GM18517 (cell line): Measurements from ENCODE around the gene MARS1.
A peak's percentile ranks its signal among the peaks of the same experiment; 100 is the strongest.

Experiments used
- ATAC-seq: cut with Tn5 transposase; IDR thresholded peaks from one replicate; pipeline ENCODE4 v1.9.1; 2021; ENCODE audit warnings: mild to moderate bottlenecking, moderate library complexity; ENCODE audit not compliant: unreplicated experiment

The MARS1 gene

DNA sequence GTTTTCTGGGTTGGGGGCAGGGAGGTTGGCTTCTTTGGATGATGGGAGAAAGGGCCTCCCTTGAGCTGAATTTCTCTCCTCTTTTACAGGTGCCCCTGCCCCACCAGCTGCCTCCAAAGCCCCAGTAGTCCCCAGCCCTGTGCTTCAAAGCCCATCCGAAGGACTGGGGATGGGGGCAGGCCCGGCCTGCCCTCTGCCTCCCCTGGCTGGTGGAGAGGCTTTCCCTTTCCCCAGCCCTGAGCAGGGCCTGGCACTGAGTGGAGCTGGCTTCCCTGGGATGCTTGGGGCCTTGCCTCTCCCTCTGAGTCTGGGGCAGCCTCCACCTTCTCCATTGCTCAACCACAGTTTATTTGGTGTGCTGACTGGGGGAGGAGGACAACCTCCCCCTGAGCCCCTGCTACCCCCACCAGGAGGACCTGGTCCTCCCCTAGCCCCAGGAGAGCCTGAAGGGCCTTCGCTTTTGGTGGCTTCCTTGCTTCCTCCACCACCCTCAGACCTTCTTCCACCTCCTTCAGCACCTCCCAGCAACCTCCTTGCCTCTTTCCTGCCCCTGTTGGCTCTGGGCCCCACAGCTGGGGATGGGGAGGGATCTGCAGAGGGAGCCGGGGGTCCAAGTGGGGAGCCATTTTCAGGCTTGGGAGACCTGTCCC lies 38.7 kb downstream of the MARS1 start:
- ATAC-seq: no peak

DNA sequence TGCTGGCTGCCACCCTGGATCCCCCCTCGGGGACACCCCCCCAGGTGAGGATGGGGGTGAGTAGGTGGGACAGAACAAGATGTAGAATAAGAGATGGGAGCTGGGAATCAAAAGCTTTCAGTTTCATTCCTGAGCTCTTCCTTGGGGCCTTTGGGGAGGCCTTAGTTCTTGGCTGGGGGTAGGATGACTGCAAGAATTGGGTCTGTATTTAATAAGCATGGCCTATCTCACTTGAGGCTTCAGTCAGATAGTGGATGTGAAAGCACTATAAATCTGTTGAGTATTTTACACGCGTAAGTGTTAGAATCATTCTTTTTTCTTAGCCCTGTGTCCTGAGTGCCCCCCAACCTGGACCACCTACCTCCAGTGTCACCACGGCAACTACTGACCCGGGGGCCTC lies 39.3 kb downstream of the MARS1 start:
- no peak for ATAC-seq

DNA sequence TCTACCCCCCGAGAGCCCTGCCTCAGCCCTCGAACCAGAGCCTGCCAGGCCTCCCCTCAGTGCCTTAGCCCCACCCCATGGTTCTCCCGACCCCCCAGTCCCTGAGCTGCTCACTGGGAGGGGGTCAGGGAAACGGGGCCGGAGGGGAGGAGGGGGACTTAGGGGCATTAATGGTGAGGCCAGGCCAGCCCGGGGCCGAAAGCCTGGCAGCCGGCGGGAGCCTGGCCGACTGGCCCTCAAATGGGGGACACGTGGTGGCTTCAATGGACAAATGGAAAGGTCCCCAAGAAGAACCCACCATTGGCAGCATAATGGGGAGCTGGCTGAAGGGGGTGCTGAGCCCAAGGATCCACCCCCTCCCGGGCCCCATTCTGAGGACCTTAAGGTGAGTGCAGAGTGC lies 40.3 kb downstream of the MARS1 start:
- no peak for ATAC-seq

DNA sequence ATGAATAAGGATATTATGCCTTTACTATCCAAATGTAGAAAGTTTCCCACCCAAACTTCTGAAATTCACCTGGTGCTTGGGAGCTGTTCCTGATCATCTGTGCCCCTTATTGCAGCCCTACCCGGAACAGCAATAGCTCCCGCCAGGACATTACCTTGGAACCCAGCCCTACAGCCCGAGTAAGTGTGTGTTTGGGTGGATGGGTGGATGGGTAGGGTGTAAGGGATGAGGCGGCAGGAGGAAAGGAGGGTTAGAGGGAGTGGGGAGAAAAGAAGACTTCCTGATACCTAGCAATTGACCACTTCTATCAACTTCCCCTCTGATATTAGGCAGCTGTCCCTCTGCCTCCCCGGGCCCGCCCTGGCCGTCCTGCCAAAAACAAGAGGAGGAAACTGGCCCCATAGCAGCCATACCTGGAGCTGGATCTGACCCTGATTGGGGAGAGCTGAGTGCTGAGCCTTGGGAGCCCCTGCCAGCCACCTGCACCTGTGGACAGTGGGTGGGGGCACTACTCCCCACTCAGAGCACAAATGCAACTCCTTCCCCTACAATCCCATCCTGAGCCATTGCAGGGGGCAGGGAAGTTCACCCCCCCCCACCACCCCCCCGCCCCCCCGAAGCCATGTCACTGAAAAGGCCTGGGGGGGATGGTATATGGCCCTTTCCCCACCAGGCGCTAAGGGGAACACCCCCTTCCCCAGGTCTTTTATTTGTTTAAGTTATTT lies 41.1 kb downstream of the MARS1 start:
- no peak for ATAC-seq

DNA sequence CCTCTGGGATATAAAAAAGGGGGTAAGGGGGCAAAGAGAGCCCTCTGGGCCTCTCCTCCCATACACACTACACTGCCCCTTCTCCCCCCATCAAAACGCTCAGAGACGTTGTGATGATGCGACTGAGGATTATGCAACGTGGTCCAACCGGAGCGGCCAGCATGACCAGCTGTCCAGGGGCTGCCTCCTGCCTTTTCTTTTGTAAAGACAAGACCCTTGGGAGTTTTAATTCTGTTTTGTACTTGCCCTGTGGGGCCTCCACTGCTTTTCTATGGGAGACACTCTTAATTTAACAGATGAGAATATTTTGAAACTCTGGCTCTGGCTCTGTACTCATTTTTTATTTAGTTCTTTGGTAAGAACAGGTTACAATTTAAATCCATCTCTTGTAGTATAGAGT lies 42.0 kb downstream of the MARS1 start:
- no peak for ATAC-seq

DNA sequence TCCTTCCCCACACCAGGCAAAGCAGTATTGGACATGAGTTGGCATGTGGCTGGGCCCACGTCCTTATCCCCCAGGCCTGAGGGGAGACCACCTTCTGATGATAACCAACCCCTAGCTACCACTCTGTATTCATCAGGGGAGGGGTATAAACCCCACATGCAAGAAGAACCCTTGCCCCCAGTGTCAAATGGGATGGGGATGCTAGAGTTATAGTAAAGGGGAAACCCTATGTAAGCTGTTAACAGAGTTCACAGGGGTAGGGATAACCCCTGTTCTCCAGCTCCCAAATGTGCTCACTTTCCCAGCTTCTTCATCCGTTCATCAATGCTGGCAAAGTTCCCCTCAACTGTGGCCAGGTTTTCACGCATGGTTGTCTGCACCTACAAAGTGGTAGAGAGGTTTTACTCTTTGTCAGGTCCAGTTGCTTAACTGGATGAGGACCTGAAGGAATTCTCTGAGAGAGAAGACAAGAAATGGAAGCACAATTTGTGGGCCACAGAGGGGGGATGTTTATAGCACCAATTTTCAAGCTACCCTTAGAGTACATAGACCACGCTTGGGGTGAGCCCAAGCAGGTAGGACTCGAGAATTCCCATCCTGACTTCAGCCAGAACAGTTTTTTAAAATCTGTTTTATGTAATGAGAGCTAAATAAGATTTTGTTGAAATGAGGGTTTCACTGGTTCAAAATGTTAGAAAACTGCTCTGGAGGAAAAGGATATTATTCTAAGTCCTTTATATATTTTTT lies 42.7 kb downstream of the MARS1 start:
- ATAC-seq: no peak

DNA sequence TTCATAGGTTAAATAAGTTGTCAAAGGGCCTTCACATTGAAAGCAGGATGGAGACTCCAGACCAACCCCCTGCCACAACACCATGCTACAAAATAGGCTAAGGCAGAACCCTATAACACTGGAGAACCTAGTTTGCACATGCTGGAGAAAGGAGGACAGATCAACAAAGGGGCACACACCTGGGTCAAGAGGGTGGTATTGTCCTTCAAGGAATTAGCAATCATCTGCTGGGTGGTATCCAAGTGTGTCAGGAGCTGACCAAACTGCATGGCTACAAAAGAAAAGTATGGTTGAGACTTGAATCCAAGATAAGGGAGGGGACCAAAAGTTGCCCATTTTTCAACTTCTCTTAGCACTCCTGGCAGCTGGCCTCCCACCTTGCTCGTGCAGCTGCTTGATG lies 44.0 kb downstream of the MARS1 start:
- ATAC-seq: no peak

DNA sequence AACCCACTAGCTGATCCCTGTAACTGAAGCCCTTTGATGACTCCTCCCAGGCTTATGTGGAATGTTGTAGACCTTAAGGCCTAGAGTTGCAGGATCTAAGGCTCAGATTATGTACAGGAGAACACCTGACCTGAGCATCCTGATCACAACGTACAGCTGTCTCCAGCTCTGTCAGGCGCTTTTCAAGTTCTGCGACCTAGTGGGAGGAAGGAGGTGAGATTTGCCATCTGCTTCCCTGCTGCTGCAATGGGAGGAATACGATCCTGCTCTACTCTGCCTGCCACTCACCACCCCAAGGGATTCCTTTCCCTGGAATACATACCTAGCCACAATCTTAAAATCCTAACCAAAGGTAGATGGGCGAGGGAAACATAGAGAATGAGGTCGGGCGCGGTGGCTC lies 45.2 kb downstream of the MARS1 start:
- ATAC-seq: no peak

DNA sequence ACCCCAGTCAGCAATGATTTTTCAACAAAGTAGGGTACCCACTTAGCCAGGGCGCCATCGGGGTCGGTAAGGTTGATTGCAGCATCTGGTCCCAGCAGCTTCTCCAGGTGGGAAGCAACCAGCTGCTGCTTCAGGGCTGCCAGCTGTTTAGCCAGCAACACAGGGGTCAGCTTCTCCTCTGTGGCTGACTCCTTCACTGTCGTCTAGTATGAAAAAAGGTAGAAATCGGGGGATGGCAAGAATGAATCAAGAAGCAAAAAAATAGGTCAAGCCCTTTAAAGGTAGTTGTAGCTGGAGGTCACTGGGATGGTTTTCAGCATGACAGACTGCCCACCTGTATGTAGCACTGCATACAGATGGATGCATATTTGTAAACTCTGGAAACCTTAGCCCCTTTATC lies 46.4 kb downstream of the MARS1 start:
- ATAC-seq: no peak

DNA sequence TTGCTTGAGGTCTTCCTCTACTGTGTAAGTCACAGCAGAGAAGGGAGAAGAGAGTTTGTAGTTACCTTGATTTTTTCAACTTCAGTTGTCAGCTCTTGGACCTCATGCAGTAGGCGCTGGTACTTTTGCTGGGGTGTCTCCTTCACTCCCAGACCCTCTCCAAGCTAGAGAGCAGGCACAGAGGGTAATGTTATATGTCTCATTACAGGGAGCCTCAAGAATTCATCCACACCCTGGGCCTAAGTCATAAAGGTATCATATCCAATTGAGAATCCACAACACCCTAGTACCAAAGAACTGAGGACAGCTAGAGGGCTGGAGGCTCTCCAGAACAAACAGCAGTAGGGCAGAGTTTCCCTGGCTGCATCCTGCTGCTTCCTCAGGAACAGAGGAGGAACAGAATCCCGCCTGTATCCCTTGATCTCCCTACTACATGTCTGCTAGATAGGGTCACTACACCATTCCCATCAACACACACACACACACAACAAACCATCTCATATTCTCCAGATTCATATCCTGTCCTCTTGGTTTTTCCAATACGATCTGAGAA lies 47.2 kb downstream of the MARS1 start:
- no peak for ATAC-seq

DNA sequence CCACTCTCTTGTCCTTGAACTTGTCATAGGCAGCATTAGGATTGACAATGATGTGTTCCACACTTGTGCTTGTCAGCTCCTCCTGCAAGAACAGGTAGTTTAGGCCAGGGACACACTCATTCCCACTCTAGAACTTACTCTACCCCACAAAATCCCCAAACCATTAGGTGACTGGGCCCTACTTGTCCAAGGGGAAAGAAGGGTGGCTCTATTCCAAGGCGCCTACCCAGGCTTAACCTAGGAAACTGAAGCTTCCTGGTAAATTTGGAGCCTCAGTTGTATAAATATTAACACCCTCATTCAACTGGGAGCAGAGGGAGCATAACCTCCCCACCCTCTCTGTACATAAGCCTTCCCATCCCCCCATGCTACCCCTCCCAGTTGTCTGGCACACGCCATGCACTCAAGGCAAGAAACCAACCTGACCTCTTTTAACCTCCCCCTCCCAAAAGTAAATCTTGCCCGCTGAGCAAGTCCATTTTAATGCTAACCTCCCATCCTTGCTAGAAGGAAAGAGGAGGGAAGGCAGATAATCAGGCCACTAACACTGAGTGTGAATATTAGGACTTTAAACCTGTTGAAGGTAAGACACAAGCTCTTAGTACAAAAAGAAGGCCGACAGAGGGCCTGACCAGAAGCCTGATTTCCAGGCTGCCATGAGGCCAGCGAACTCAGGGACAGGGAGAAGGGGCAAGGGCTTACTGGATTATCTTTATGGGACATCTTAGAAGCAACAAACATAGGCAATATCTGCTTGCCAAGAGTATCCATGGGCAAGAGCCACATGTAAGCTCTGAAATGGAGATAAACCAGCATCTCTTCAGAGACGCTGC lies 48.1 kb downstream of the MARS1 start:
- ATAC-seq: no peak

DNA sequence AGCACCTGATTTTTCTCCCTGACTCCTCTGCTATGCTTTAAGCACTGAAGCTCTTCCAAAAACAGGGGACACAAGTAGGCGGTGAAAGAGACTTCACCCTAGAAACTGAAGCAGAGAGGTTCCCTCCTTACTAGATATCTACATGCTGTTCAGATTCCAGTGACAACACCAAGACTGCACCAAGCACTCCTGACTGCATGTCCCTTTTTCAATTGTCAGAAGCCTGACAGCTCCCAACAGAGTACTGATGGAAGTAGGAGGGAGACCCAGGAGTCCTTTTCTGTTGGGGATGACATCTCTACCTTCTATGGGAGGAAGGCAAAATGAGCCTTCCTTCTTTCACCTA lies 48.7 kb downstream of the MARS1 start:
- ATAC-seq: no peak

DNA sequence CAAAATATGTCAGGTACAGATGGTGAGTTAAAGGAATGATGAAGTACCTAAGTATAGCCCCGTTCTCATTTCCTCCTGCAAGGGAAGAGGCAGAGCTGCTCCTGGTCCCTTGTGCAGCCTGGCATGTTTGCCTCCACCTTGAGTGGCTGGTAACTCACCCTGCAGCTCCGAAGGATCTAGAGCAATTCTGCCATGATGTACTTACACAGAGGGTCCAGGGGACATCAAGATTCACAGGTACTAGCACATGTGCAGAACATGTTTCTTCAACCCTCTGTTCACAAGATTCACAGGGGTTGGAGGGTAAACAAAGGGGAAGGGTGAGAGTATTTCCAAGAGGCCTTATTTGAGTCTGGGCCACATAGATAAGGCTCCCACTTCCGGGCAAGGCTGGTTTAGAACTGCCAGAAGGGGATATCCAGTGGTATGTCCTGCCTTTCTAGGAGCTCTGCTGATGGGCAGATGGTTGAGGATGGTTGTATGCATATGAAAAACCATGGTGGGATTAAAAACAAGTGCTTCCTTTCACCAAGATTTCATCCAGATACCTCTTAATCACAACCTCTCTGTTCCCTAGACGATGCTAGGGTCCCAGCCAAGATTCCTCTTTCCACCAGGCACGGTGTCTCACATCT lies 51.4 kb downstream of the MARS1 start:
- ATAC-seq: no peak

DNA sequence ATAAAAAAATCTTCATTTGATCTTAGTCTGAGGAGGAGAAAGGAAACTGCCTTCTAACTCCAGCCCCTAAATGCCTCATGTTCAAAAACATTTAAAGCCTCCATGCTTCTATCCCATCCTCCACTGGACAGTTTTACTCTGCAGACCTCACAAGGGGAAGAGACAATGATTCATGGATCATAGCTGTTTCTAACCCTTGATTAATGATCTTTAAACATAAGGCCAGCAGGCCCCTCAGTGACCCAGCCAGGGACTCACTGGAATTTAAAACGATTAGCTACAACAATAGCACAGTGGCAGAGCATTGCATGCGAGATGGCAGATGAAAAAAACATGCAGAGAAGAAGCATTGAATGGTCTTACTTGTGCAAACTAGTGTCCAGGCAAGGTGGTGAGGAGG lies 53.1 kb downstream of the MARS1 start:
- ATAC-seq: no peak

DNA sequence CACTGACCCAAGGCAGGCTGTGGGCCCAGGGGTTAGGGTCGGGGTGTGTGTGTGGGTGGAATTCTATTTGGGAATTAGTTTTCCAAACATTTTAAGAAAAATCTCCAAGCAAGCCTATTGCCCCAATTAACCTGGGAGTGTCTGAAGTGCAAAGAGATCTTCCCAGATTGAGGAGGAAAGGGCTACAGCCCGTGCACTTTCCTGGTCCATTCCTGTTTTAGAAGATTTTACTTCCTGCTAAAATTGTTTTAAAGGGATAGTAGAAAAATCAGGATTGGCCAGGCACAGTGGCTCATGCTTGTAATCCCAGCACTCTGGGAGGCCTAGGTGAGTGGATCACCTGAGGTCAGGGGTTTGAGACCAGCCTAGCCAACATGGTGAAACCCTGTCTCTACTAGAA lies 53.8 kb downstream of the MARS1 start:
- ATAC-seq: no peak

DNA sequence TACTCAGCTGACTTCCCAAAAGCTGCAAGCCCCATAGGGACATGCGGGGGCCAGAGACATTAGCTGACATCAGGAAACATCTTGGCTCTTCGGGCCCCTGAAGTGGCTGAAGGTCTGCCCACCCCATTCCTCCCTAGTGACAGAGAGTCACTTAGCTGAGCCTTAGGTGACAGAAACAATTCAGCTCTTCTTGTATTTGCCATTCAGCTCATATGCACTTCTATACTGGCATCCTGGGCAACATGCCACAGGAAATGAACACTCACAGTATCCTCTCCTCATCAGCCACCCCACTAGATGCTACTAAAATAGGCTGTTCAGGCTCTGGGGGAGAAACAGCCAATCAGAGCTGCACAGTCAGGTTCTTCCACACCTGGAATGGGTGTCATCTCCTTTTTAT lies 55.7 kb downstream of the MARS1 start:
- no peak for ATAC-seq

DNA sequence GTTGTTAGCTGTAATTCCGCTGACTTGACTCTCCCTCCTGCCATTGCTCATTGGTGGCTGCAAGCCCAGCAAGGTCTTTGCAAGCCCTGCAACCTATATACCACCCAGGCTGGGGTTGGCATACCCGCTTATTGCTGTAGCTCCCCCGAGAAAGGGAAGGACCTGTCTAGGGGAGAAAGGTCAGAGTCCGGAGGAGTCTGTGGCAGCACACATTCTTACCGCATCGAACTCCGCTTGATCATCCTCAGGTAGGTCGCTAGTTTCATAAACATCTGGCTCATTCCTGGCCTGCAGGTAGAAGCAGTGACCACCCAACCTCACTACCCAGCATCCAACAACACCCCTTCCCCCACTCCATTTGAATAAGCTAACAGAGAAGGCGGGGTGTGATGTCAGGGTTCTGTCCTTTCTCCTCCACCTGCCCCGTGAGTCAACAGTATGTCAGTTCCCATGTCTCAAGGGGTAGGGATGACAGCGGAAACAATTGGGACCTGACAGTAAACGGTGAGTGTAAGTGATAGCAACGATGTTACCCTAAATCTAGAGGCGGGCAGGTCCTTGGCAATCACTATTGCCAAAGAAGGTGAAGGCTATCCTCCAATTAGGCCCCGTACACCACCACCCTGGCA lies 58.1 kb downstream of the MARS1 start:
- ATAC-seq: no peak

DNA sequence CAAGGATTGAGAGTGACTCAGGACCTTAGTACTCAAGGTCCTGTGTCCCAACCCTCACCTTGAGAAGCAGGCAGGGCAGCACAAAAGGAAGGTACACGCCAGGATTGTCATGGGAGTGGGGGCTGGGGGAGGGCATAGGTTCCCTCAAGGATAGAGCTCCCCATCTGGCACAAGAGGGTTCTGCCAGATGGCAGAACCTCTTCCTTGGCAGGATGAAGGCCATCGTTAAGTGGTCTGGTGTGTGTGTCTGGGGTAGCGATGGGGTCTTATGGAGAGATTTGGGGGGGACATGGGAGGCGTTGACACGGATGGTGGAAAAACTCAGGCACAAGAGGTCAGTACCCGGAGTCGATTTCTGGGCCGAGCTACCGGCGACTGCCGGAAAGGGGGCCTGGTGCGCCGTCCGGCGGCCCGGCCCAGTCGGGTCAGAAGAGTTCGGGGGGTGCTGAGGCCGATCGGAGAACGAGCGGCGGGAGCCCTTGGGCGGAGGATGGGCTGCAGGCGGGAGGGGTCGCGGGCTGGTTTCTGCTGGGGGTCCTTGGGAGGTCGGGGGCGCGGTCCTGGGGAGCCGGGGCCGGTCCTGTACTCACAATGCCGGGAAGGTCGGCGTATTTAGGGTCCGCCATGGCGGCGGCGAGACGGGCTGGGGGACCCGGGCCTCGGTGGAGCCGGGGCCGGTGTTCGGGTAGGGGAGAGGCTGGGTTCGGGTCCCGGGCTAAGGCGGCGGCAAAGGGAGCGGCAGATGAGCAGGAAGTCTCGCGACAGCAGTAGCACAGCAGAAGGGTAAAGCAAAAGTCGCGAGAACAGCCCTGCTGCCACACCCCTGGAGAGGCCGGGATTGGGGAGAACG lies 58.8 kb downstream of the MARS1 start, which contains the start of gene DCTN2:
Gene DCTN2, minus strand, starts transcription at position 755 of the 850 bp plus-strand sequence. Its CDS starts 129 bp downstream, at position 626.
- ATAC-seq: peak; percentile 98
